Glomerular visceral epithelial cell (primary cell): ENCODE measurements around the gene COX6B1.
"Not testable (repeated sequence)": the region's sequence is repeated elsewhere in the genome, so short reads cannot be mapped to it uniquely, and the experiment has no call there.

Experiments used
- DNase-seq: peaks from one replicate; pipeline ENCODE4 v3.0.0-alpha.2; 2016; ENCODE audit errors: extremely low spot score

Gene COX6B1, protein sequence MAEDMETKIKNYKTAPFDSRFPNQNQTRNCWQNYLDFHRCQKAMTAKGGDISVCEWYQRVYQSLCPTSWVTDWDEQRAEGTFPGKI

DNA sequence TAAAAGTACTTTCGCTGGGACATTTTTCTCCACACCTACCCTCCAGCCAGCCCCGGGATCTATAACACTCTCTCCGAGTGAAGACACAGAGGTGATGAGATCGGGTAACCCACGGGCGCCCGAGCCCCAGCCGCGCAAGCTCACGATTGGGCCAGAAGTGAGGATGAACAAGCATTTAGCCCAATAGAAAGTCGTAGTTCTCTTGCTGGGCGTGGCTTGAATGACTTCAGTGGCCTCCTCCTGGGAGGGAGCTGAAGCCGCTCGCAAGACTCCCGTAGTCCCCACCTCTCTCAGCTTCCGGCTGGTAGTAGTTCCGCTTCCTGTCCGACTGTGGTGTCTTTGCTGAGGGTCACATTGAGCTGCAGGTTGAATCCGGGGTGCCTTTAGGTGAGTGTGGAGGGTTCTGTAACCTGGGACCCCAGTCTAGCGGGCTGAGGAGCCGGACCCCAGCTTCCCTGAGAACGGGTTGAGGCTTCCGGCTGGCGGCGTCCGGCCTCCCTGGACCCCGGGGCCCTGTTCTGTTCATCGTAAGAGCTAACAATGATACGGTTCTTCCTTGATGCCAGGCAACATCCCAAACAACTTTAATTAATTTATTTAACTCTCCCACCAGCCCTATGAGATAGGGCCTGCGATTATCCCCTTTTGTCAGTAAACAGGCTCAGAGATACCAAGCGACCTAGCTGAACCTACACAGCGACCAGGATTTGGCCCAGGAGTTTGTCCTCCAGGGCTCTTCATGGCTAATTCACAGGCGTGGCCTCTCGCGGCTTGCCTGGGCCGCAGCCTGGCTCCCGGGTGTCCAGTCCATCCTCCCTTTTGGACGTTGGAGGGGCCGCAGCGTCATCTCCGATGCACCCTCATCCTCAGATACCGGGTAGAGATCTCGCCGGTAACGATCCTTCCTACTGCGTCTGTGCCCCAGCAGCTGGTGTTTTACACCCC is at the start of gene COX6B1:
TSS of gene COX6B1 (plus strand) at position 307 of the 945 bp plus-strand sequence. CDS start 2,921 bp downstream, outside the sequence.
- peak; percentile 97 for DNase-seq

- no peak for DNase-seq
These were observed 46.2 kb upstream of the COX6B1 start for GRCh38 chr19:35601971-35602370.

DNA sequence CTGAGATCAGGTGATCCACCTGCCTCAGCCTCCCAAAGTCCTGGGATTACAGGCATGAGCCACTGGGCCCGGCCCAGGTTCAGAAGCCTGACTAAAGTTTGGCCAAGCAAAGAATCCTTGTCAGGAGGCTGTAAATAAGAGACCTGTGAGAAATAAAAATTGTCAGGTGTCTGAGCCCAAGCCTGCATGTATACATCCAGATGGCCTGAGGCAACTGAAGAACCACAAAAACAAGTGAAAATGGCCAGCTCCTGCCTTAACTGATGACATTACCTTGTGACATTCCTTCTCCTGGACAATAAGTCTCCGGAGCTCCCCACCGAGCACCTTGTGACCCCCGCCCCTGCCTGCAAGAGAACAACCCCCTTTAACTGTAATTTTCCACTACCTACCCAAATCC is 43.7 kb upstream of the COX6B1 start:
- not testable (repeated sequence) for DNase-seq

- DNase-seq: not testable (repeated sequence)
These were observed 41.0 kb upstream of the COX6B1 start for GRCh38 chr19:35607170-35607569.

GRCh38 chr19:35607661-35608060 is 40.5 kb upstream of the COX6B1 start:
- no peak for DNase-seq

DNA sequence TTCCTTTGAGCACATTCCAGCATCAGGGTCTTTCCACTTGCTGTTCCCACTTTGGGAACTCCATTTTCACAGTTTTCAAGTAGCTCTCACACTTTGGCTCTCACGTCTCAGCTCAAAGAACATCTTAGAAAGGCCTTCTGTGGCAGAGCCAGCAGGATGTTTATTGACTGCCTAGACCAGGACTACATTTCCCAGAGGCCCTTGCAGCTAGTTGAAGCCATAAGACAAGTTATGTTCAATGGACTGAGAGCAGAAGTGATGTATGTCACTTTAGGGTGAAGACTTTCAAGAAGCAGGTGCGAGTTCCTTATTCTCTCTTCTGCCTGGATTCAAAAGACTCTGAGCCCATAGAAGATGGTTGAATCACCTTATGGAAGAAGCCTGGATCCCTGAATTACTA is 39.9 kb upstream of the COX6B1 start:
- DNase-seq: no peak

- no peak for DNase-seq
These were observed 38.2 kb upstream of the COX6B1 start for GRCh38 chr19:35609851-35610353.

DNA sequence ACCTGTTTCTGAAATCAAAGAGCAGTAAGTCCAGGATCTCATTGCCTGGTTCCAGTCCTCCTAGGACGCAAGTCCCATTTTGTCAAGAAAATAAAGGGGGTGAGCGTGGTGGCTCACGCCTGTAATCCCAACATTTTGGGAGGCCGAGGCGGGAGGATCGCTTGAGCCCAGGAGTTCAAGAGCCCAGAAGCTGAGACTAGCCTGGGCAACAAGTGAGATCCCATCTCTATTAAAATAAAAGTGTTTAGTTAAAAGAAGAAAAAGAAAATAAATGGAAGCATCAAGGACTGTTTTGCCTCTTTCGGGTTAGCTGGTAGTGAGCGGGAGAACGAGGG is 35.9 kb upstream of the COX6B1 start:
- no peak for DNase-seq

GRCh38 chr19:35612559-35613321 is 35.4 kb upstream of the COX6B1 start, which contains the start of gene HAUS5:
TSS of gene HAUS5 (plus strand) at chr19:35612735. CDS start at chr19:35612795, 60 bp downstream.
- DNase-seq: peak; percentile 95

DNA sequence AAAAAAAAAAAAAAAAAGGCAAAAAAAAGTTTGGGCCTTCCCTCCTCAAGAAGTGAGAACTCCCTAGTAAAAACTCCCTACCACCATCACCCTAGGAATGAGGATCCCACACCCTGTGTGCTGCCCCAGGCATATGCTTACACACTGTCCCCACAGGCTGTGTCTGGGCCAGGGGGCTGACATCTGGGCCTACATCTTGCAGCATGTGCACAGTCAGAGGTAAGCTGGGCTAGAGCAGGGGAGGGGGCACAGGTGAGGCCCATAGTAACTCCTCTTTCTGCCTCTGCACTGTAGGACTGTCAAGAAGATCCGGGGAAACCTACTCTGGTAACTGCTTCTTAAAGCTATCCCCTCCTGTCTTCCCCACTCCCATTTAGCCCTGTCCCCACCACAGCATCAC is 34.5 kb upstream of the COX6B1 start:
- DNase-seq: no peak

DNA sequence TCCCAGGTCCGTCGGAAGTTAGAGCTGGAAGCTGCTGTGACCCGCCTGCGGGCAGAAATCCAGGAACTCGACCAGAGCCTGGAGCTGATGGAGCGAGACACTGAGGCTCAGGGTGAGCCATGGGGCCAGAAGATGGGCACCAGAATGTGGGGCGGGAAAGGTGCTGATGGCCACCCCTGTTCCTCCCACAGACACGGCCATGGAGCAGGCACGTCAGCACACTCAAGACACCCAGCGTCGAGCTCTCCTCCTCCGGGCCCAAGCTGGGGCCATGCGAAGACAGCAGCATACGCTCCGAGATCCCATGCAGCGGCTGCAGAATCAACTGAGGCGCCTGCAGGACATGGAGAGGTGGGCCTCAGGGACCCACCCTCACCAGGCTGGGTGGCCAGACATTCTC is 33.1 kb upstream of the COX6B1 start:
- DNase-seq: no peak

- DNase-seq: no peak
These were observed 29.3 kb upstream of the COX6B1 start for GRCh38 chr19:35618857-35619256.

DNA sequence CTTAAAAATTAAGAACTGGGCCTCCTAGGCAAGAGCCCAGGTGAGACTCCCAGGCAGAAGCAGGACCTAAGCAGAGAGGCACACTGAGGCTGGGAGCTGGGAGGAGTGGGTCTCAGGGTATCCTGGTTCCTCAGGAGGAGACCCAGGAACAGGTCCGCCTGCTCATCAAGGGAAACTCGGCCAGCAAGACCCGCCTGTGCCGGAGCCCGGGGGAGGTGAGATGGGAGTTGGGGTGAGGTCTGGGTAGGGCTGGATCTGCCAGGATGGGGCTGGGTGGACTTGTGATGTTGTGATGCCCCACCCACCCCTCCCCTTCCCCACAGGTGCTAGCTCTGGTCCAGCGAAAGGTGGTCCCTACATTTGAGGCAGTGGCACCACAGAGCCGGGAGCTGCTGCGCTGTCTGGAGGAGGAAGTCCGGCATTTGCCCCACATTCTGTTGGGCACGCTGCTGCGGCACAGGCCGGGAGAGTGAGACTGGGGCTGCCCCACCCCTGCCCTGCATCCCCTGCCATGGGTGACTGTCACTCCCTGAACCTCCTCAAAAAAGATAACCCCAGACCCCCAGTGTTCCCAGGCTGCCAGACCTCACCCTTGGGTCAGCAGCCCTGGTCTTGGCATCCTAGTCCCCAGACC is 28.7 kb upstream of the COX6B1 start:
- no peak for DNase-seq

DNA sequence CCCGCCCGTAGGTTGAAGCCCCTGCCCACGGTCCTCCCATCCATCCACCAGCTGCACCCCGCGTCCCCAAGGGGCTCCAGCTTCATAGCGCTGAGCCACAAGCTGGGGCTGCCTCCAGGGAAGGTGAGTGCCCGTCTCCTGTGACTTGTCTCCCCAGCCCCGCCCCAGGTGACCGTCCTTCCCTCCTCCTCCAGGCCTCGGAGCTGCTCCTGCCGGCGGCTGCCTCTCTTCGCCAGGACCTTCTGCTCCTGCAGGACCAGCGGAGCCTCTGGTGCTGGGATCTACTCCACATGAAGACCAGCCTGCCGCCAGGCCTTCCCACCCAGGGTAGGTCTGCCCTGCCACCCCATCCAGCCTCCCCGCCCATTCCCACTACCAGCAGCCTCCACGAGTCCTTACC is 28.1 kb upstream of the COX6B1 start:
- no peak for DNase-seq

DNA sequence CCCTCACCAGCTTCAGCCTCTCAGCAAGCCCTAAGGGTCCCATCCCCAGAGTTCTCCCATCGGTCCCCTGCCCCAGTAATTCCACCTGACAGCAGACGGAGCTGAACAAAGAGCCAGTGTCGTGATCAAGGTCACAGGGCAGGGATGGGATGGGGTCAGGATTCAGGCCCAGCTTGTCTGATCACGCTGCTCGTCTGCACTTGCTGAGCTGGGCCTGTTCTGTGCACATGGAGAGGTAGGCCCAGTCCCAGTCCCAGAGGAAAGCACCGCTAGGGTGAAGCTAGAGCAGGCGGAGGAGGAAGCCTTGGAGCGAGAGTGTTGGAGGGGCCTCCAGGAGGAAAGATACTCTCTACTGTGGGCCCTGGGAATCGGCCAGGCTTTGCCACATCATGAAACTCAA is 26.4 kb upstream of the COX6B1 start:
- DNase-seq: no peak

DNA sequence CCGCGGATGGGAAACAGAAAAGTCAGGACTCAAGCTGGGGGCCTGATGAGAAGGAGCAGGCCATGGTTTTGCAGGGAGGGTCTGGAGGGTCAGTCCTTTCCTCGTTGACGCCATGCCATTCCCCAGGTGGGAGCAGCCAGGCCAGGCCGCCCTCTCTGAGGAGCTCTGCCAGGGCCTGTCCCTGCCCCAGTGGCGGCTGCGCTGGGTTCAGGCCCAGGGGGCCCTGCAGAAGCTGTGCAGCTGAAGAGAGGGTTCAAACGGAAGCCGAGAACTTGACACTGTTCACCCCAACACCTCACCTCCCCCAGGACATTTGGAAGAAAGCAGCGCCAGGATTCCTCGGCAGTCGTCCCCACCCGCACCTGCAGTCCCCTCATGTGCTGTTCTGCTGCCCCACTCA is 25.4 kb upstream of the COX6B1 start:
- DNase-seq: no peak

DNA sequence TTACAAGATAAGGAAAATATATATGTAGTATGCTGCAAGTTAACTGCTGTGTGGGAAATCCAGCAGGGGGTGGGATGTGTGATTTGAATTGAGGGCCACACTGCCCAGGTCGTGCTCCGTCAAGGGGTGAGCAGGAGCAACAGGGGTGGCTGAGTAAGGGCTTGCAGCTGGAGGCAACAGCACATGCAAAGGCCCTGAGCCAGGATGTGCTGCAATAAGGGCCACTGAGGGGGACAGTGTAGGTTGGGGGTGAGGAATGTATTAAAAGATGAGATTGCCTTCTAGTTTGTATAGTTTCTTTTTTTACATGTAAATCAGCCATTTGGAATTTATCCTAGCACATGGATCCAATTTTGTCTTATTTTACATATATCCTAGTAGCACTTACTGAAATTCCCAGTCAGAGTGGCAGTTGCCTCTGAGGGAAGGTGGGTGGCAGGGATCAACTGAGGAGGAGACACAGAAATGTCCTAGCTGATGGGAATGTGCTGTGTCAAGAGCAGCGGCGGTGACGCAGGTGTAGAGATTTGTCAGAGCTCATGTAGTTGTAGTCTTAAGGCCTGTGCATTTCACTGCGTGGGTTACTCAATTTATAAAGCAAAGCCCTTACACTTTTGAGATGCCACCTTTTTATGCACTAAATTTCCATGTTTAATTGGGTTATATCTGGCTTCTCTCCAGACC is 24.7 kb upstream of the COX6B1 start:
- no peak for DNase-seq

- DNase-seq: no peak
These were observed 19.9 kb upstream of the COX6B1 start for GRCh38 chr19:35628264-35628564.

DNA sequence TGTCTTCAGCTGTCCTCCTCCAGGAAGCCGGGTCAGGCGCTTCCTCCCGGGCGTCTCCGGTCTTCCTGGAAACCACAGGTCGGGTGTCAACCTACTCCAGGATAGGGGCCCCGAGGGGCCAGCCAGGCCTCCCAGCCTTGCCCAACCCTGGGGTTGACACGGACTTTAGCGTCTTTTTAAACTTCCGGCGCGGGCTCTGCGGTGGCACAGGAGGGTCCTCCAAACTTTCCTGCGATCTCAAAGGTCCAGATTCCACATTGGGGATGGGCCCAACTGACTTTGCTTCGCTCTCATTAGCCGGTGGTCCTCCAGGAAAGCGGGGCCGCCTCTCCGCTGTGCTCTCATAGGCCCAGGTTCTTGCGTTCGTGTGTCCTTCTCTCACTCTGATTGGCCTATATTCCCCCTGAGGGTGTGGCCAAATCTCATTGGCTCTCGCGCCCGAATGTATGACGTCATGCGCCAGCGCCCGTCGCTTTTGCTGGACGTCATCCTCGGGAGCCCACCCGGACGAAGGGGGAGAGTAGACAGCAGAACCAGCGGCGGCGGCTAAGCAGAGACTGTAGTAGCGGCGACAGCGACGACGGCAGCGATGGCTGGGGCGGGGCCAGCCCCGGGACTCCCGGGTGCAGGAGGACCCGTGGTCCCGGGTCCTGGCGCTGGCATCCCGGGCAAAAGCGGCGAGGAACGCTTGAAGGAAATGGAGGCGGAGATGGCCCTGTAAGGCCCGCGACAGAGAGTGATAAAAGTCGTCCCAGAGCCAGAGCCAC is 19.4 kb upstream of the COX6B1 start, which contains the start of gene RBM42:
TSS of gene RBM42 (plus strand) at position 472 of the 767 bp plus-strand sequence. CDS start at position 590, 118 bp downstream.
- DNase-seq: peak; percentile 99

- no peak for DNase-seq
These were observed 18.8 kb upstream of the COX6B1 start for GRCh38 chr19:35629332-35629633.
